Umbilical cord (tissue), 2 donors: ENCODE results near the gene NOS1AP. TPM values are rescaled to one million over a fixed set of nuclear protein-coding genes. Genes with fewer than 3 reads are reported as not detected.

Experiments
- DNase-seq: peaks from one replicate; pipeline ENCODE4 v3.0.0-alpha.2; 2015; ENCODE audit warnings: low spot score
- total RNA-seq: library from RNA; depleted of rRNA; stranded (reverse); fragments of >200 nt; gene quantifications from one replicate; pipeline ENCODE4 v1.2.3, GENCODE V29; 2014; ENCODE audit warnings: low replicate concordance; ENCODE audit not compliant: insufficient read depth

Gene NOS1AP
- total RNA-seq, 1 donor from 2014 or later, result 2.9 TPM

DNA sequence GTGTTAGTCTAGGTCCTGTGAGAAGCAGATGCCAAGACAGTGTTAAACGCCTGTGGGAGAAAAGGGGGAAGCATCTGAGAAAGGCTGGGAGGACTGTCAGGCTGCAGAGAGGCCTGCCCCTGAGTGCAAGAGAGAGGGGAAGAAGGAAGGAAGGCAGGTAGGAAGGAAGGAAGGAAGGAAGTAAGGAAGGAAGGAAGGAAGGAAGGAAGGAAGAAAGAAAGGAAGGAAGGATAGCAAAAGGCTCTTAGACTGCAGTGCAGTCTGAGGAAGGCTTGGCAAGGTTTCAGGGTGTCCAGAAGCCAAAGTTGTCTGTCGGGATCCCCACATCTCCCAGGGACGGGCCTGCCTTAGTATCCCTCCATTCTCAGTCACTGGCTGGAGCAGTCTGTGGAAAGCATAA is 224.5 kb downstream of the NOS1AP start:
- DNase-seq, result no peak

DNA sequence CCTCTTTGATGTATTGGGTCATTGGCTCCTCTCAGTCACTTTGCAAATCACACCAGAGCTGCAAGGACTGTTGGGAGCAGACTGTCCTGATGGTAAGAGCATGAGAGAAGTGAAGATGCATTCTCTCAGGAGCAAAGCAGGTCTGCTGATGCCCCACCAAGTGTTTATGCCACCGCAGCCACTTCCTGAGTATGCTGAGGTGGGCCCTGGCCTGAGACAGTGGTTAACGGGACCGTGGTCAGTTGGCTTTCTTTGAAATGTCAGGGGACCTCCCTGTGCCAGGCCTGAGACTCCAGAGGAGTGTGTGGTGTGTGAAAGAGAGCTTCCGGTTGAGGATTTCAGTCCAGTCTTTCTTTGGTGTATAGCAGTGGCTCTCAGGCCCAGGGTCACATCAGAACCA is 227.7 kb downstream of the NOS1AP start:
- no peak for DNase-seq

DNA sequence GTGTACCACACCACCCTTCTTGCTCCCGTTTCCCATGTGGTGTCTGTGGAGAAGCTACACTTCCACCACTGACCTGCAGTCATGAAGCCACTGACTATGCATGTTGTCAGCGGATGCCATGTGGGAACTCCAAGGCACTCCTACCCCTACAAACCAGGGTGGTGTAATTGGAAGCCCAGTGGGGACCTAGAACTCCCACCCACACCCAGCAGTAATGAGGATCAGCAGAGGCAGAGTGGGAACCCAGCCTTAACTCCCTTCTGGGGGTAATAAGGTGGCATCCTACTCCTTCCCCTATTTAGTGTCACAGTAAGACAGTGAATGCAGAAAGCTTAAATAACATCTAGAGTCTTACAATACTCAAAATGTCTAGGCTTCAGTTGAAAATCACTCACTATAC is 228.8 kb downstream of the NOS1AP start:
- DNase-seq, result no peak

DNA sequence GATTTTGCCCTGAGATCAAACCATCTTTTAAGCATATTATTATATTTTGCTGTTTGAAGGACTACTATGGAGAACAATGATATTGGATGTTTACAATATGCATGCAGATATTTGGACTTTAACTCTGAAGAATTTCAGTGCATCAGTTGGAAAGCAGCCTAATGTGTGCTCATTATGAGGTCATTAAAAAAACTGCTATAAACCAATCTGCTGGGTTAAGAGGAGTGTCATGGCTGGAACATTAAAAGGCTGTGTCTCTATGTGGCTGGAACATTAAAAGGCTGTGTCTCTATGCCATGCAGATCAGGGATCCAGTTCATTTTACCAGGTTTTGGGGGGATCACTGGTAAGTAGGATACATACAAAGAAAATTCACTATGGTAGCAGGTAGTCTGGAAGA is 229.5 kb downstream of the NOS1AP start:
- no peak for DNase-seq

DNA sequence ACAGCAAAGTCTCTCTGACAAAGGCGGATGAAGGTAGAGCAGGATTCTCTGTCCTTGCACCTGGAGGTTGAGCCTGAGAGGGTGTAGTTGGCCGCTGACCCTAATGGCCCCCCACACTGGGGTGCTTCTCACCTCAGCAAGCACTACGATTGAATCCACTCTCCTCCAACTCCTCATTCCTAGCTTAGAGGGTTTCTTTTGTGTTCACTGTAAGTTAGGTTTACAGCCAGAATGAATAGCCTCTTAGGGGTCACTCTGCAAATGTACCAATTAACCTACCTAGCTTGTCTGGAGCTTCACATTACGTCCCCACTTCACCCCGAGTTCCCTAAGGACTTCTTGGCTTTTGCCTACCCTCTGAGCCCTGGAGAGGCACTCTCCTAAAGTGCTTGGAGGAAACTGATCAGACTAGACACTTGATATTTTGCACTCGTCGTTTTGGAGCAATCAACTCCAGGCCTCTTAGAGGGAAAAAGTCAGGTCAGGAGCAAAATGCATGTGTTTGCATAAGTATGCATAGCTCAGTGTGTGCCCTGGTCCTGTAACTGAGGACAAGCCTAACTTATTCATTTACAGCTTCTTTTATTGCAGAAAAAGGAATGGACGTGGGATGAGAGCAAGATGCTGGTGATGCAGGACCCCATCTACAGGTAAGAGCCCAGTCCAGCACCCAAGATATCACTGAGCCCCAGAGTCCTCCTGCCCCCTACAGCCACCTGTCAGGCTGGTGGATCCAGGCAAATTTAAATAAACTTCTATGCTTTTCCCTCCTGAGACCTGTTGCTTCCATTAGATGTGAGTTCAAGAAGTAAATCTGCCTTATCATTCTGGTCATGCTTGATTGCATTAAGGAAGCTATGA is 230.8 kb downstream of the NOS1AP start:
- no peak for DNase-seq

DNA sequence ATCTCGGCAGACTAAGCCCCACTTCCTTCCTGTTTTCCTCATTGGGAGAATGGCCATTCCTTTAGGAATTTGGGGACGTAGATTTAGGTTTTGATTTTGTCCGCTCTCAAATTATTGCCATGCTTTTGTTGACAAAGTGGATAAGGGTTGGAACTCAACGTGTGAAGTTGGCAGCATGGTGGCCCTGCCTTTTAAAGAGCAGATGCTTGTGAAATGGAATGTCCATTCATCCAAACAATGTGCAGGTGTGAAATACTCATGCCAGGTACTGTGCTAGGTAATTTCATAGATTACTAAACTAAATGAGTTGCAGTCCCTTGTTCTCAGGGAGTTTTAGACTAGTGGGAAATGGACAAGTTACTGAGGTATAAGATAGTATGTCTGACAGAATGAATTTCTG is 232.2 kb downstream of the NOS1AP start:
- no peak for DNase-seq

DNA sequence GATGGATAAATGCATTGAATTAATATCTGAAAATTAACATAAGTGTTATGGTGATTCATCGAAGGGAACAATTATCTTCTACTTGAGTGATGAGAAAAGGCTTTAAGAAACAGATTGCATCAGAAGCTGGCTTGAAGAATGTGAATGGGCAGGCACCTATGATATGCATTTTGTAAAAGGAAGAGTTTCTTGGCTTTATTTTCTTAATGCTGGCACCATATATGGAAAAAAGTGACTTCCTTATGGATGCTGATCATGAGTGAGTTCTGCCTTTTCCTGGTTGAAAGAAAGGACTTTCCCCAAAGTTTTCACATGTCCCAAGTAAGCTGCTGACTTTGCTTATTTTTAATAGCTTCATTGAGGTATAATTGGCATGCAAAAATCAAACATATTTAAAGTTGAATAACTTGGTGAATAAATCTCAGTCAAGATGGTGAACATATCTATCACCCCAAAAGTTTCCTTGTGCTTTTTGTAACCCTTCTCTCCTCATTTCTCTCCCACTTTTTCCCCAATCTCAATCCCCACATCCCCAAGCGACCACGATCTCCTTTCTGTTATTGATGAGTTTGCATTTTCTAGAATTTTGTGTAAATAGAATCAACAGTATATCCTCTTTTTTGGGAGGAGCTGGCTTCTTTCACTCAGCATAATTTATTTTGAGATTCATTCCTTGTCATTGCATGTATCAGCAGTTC is 233.0 kb downstream of the NOS1AP start:
- DNase-seq, result no peak

DNA sequence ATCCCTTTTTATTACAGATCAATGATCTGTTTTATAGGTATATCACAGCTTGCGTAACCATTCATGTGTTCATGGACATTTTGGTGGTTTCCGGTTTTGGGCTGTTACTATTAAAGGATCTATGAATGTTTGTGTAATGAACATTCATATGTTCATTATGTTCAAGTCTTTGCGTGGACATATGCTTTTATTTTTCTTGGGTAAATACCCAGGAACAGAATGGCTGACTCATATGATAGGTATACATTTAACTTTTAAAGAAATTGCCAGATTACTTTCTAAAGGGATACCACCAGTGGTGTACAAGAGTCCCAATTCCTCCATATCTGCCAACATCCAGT is 233.5 kb downstream of the NOS1AP start:
- DNase-seq, result no peak

DNA sequence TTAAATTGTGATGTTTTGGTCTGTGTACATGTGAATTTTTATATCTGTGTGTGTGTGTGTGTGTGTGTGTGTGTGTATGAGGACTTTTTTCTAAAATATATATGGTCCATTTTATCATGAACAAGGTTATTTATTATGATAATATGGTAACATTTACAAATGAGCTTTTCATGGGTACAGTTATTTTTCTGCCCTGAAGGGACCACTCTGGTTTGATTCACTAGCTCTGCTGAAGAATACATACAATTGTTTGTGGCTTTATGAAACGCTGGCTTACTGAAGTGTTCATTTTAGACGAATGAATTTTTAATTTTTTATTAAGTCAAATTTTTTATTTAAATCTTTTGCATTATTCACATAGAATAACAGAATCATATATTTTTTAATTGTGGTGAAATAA is 235.2 kb downstream of the NOS1AP start:
- DNase-seq, result no peak

DNA sequence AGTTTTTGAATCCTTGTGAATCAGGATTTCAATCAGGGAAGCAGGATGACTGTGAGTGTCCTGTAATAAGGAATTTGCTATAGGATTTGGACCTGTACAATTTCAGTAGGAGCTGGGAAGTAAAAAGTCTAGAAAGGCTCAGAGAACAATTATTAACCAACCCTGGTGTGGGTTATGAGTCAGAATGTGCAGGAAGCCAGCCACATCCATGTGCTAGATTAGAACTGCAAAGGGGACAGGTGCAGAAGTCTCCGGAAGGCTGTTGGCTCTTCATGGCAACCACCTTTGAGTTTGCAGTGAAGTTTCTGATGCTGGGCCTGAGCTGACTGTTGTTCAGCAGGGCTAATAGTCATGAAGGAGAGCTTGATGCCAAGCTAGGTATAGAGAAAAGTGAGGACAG is 236.5 kb downstream of the NOS1AP start:
- DNase-seq, result no peak

DNA sequence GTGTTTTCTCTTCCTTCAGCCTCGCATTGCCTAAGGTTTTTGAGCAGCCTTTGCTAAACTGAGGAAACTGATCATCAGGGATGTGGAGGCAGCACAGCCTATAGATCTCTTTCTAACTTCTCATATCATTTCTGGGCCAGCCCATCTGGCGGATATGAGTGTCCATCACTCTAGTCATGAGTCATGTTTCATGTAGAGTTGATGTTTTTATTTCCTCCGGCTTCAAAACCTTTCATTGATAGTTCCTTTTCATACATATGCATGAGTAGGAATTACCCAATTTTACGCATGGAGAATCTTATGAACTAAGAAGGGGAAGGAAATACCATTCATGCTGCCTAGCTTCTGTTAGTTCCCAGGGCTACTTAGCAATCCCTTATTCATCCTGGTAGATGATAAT is 240.8 kb downstream of the NOS1AP start:
- no peak for DNase-seq

DNA sequence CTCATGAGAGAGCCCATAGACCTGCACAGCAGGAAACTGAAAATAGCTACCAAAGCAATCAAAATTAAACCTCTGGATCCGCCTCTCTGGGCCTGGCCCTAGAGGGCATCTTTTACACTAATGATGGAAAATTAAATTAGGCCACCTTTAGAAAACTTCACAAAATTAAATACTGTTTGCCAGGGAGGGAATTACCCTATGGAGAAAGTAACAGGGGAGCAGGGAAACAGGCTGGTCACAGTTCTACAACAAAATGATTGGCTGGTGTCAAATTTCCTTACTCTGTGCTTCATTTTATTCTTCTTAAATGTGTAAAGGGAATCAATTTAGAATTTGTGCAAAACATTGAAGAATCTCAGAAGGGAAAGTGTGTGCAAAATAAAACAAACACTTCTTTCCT is 244.7 kb downstream of the NOS1AP start:
- no peak for DNase-seq

DNA sequence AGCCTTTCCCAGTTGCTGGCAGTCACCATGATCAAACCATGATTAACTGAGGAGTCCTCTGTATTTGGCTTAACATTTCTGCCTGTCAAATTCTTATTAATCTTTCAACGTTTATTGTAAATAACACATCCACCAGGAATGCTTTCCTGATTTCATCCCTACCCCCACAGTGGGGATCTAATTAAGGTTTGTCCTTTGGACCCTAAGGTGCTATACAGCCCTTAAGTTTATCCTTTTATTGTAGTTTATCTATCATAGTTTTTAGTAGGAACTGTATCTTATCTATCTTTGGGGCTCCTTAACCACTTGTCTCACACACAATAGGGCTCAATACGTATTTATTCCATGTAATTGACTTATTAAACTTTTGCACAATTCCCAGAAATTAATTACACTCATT is 246.2 kb downstream of the NOS1AP start:
- no peak for DNase-seq

DNA sequence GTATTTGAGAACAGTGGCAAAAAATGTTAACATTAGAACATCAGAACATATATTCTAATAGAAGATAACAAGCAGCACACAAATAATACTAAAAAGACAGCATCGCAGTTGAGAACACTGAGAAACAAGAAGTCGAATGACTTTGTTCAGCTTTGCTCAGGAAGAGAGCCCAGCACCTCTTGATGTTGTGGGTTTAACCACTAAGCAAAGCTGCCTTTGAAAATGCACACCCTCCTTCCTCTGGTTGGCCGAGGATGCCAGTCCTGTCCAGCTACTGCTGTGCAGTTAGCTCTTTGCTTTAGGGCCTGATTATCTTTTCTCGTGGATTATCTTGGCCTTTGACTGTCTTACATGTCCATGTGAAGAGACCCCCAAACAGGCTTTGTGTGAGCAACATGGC is 246.7 kb downstream of the NOS1AP start:
- no peak for DNase-seq

DNA sequence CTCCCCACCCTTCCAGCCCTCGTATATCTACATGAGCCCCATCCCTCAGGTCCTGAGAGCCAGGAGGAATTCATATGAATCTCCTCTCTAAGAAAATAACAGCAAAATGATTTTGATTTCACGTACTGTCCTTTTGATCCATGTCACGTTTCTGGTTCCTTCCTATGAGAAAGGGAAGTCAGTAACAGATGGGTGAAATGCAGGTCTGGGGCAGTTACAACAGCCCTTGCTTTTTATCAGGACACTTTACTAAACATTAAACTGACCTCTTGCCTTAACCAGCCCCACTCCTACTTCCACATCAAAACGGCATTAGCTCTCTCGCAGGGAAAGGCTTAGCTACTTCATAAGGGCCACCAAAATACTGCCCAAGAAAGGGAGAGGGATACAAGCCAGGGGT is 248.1 kb downstream of the NOS1AP start:
- DNase-seq, result no peak

DNA sequence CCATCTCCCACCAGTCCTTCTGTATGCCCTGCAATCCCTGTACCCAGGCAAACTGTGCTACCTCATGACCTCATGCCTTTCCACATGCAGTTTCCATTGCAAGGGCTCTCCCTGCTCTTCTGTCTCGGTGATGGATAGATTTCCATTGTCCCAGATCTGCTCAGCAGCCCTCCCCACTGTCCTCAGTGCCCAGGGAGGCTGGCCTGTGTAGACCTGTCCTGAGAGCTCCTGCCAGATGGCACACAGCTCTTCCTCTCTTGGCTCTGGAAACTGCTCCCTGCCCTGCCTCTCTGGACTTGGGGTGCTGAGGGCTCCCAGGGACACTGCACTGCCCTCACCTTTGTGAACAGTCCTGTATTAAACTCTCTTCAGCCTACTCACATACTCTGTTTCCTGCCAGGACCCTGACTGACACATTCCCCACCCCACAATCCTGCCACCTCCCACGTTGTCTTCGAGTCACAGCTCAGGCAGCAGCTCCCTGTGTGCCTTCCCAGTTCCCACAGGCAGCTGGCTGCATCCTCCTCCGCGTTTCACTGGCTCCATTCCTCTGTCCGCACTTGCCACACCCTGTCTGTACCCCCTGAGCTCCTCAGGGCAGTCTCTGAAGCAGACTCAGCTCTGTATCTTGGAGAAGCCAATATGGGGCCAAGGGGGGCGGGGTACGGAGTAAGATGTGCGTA is 250.1 kb downstream of the NOS1AP start:
- DNase-seq, result no peak

DNA sequence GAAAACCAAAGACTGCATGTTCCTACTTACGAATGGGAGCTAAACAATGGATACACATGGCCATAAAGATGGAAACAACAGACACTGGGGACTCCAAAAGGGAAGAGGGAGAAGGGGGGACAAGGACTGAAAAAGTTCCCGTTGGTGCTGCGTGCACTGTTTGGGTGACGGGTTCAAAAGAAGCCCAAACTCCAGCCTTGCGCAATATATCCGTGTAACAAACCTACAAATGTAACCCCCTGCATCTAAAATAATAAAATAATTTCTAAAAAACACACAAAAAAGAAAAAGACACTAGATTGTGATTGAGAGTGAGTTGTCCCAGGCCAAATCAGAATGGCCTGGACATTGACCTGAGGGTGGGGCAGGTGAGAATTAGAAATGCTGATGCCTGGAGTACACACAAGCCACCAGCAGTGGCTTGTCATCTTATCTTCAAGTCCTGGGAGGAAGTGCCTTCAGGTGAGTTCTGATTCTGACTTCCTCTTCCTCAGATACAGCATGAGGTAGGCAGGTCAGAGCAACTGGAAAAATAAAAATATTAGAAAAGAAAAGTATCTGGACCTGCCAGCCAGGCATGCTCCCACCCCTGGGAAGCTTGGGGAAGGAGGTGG is 252.4 kb downstream of the NOS1AP start:
- DNase-seq, result no peak

DNA sequence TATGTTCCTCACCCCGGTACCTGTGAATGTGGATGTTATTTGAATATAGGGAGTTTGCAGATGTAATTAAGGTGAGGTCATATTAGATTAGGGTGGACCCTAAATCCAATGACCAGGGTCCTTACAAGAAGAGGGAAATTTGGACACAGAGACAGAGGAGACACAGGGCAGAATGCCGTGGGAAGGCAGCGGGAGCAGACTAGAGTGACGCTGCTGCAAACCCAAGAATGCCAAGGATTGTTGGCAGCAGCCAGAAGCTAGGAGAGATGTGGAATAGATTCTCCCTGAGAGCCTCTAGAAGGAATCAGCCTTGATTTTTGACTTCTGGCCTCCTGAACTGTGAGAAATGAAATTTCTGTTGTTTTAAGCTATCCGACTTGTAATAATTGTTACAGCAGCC is 253.5 kb downstream of the NOS1AP start:
- DNase-seq, result no peak

DNA sequence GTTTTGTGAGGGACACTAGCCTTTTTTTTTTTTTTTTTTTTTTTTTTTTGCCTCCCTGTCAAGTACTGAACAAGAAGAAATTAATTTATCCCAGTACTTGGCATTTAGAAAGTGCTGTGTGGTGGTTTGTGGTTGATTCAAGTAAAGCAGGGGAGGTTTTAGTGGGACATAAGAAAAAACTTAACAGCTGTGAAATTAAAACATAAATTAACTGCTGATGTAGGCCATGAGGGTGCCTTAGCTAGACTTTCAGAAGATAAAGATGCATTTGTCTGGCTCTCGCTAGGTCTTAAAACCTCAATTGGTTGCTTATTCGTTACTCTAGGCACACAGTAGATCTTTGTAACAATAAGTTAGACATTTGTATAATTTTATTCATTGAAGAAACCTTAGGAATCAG is 254.9 kb downstream of the NOS1AP start:
- DNase-seq, result no peak

DNA sequence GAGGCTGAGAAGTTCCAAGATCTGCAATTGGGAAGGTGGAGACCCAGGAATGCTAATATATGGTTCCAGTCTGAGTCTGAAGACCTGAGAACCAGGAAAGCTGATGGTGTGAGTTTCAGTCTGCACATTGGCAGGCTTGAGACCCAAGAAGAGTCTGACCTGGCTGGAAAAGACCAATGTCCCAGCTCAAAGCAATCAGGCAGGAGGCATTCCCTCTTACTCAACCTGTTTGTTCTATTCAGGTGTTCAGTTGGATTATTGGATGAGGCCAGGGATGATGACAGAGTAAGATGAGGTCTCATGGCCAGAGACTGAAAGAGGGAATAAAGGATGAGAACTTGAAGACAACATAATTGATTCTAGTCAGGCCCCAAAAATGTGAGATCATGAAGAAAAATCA is 257.1 kb downstream of the NOS1AP start:
- DNase-seq, result no peak

DNA sequence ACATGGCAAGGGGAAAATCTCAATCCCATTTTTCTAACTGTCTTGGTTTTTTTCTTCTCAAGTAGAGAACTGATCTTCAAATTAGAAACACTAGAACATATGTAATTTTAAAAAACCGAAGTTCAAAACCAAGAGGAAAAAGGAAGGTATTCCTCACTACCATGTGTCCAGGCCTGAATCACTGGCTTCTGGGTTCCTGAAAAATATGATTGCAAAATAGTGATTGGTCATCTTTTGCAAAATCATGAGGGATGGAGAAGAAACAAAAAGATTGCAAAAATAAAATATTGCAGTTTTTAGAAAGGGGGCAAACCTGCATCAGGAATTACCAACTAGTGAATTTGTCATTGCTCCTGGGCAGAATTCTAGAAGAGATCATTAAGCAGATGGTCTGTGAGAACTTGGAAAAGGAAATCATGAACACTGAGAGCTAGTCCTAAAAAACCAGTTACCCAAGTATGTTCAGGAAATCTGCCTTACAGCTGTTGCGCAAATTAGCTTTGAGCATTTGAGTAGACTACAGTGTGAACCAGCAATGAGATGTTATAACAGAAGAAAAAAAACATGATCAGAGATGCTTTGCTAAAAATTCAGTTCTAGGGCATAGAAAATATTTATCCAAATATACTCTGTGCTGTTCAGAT is 257.8 kb downstream of the NOS1AP start:
- no peak for DNase-seq

DNA sequence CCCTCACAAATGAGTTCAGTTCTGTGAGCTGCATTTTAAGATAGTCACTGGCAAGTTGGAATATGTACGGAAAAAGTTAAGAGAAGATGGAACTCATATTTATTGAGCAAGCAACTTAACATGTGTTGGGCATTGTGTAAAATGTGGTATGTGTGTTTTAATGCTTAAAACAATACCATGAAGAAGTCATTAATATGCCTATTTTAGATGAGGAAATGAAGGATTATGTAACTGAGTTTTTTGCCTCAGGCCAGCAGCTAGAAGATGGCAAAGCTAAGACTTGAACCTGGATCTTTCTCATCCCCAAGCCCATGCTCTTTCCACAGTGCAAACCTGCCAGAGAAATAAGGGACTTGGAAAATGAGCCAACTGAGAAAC is 258.3 kb downstream of the NOS1AP start:
- no peak for DNase-seq
